Lower lobe of right lung (tissue), 2 donors: ENCODE results near the gene RPS21. TPM values are rescaled to one million over a fixed set of nuclear protein-coding genes. Genes with fewer than 3 reads are reported as not detected.

Experiments
- ATAC-seq, 2 donors: fragments of 200-7000 bp; cut with Tn5 transposase; one replicate each; pipeline ENCODE4 v1.9.1; 2020 to 2022; ENCODE audit warnings: mild to moderate bottlenecking in 2 of 2, moderate library complexity in 2 of 2
- DNase-seq: peaks from one replicate; pipeline ENCODE4 v3.0.0-alpha.2; 2020
- H3K27ac ChIP-seq: fragments of 200-600 bp; one replicate; pipeline ENCODE4 v1.8.0; 2022
- H3K27me3 ChIP-seq: fragments of 200-600 bp; one replicate; pipeline ENCODE4 v1.8.0; 2022; ENCODE audit warnings: low read depth
- H3K36me3 ChIP-seq: fragments of 200-600 bp; one replicate; pipeline ENCODE4 v1.8.0; 2022; ENCODE audit warnings: mild to moderate bottlenecking
- H3K4me1 ChIP-seq: fragments of 200-600 bp; one replicate; pipeline ENCODE4 v1.8.0; 2022
- H3K4me3 ChIP-seq: fragments of 200-600 bp; one replicate; pipeline ENCODE4 v1.8.0; 2022; ENCODE audit warnings: mild to moderate bottlenecking
- H3K9me3 ChIP-seq: fragments of 200-600 bp; one replicate; pipeline ENCODE4 v1.8.0; 2022
- intact Hi-C: fragments of 100-400 bp; cut with DNase I; formaldehyde crosslinking; loops from one replicate; pipeline ENCODE4 v1.11.0; 2022
- long read RNA-seq: library from polyadenylated mRNA; unstranded; transcript quantifications from one replicate; pipeline ENCODE4 v2.0.0, GENCODE V29; 2021
- total RNA-seq: library from RNA; stranded (reverse); fragmentation: NEBNext Ultra II Directional; extraction: Animal tissue kit (Norgen Biotek cat#: 25700); gene quantifications from one replicate; pipeline ENCODE4 v1.2.1, GENCODE V29; 2021
- TF ChIP-seq, protein P1 (sequence below): fragments of 200-600 bp; IDR thresholded peaks from one replicate; pipeline ENCODE4 v1.8.0; 2022; ENCODE audit warnings: antibody characterized with exemption, mild to moderate bottlenecking
- donor health status: DM: no; HTN: yes; CAD: no; lungs with severe emphysema.

RPS21 gene
- total RNA-seq: 1,104 TPM
- long read RNA-seq, transcript RPS21-201 (6 exons, 344 nt): major isoform, 69 of 84 reads
- long read RNA-seq, partial matches to known transcripts: 11 of 84 reads
- long read RNA-seq, other reads (novel, unspliced or antisense): 0 of 84 reads

DNA sequence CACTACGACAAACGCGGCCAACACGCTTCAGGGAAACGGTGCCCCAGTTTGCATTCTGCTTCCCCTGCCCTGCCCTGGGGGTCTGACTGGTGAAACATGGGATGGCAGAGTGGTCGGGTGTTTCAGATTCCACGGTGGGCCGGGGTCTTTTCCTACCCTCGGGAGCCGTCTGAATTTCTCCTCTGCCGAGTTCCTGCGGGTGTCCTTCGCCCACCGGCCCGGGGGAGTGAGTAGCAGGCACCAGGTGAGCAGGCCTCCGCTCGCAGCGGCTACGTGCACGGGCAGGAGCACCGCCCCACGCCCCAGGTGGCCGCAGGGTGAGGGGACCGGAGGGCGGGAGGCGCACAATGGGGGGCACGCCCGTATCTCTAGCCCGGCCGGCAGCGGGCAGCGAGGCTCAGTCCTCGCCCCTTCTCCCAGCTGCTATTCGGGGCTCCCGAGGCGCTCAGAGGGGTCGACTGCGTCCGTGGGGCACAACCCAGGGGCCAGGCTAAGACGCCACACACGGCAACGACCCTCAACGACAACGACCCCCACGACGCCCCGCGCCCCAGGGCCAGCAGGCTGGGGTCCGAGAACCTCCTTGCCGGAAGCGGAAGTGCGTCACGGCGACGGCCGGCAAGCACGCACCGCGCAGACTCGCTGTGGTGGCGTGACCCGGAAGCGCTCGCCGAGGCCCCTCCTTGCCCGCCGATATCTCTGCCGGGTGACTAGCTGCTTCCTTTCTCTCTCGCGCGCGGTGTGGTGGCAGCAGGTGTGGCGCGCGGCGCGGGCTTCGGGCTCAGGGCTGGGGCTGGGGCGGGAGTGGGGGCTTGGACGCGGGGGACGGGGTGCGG is at the start of gene RPS21:
Gene RPS21, plus strand, starts transcription at position 721 of the 836 bp plus-strand sequence. CDS start 236 bp downstream, outside the sequence.
- H3K36me3 ChIP-seq: peaks cover 37% of the 10 kb centered on the region
- ATAC-seq (peak; percentile 95 to 97), DNase-seq (peak; percentile 95)
- peaks cover 32% of the 10 kb centered on the region for H3K4me1 ChIP-seq
- H3K9me3 ChIP-seq: no peaks in the 10 kb centered on the region
- peak within 1 kb of the TSS; percentile 95 for H3K4me3 ChIP-seq
- intact Hi-C loops: loop anchor here (10.0 kb wide), 1 partner anchor 82 kb away; the partner anchor contains the start of gene ADRM1
- H3K27me3 ChIP-seq: no peaks in the 10 kb centered on the region
- H3K27ac ChIP-seq: peak within 1 kb of the TSS; percentile 97
- TF ChIP-seq, protein P1, sequence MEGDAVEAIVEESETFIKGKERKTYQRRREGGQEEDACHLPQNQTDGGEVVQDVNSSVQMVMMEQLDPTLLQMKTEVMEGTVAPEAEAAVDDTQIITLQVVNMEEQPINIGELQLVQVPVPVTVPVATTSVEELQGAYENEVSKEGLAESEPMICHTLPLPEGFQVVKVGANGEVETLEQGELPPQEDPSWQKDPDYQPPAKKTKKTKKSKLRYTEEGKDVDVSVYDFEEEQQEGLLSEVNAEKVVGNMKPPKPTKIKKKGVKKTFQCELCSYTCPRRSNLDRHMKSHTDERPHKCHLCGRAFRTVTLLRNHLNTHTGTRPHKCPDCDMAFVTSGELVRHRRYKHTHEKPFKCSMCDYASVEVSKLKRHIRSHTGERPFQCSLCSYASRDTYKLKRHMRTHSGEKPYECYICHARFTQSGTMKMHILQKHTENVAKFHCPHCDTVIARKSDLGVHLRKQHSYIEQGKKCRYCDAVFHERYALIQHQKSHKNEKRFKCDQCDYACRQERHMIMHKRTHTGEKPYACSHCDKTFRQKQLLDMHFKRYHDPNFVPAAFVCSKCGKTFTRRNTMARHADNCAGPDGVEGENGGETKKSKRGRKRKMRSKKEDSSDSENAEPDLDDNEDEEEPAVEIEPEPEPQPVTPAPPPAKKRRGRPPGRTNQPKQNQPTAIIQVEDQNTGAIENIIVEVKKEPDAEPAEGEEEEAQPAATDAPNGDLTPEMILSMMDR: no peak

DNA sequence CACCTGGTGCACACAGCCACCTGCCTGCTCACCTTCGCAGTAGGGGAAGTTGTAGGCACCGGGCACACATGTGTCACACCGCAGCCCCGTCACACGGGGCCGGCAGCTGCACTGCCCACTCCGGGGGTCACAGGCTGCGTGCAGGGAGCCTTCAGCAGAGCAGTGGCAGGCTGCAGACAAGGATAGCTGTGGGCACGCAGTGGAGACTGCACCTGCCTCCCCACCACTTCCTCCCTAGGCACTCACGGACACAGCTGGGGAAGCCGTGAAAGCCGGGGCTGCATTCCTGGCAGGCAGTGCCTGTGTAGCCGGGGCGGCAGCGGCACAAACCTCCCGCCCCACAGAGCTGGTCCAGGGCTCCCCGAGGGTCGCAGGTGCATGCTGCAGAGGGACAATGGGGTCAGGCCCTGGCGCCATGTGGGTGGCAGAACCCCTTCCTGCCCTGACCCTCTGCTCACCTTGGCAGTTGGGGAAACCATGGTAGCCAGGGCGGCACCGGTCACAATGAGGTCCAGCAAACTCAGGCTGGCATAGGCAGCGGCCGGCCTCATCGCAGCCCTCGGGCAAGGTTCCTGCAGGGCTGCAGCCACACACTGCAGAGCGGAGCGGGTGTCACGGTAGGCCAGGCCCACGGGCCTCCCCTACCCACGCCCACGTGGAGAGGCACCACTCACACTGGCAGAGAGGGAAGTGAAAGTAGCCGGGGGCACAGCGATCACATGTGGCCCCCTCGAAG is 49.2 kb upstream of the RPS21 start:
- H3K27ac ChIP-seq: no peak overlapping the region
- DNase-seq (no peak), ATAC-seq (peak in 1 of 2 donors; percentile 36)
- no peaks in the 10 kb centered on the region for H3K9me3 ChIP-seq
- no peaks in the 10 kb centered on the region for H3K27me3 ChIP-seq
- peaks cover 74% of the 10 kb centered on the region for H3K36me3 ChIP-seq
- H3K4me1 ChIP-seq: no peaks in the 10 kb centered on the region
- TF ChIP-seq, protein P1: no peak
- no peak overlapping the region for H3K4me3 ChIP-seq
- intact Hi-C loops: no loop called here

DNA sequence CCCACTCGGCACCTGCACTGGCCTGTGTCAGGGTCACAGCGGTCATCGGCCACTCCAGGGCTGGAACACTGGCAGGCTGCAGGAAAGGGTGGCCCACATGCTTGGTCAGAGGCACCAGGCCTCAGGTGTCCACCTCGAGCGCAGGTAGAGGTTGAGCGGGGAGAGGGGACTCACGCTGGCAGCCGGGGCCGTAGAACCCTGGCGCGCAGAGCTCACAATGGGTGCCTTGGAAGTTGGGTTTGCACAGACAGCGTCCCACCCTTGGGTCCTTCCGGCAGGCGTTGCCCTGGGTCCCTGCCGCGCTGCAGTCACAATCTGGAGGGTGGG is 48.6 kb upstream of the RPS21 start:
- Histone ChIP-seq H3K36me3 (peaks cover 74% of the 10 kb centered on the region), H3K27me3 (no peaks in the 10 kb centered on the region), H3K4me3 (no peak overlapping the region), H3K4me1 (no peaks in the 10 kb centered on the region), H3K9me3 (no peaks in the 10 kb centered on the region), H3K27ac (no peak overlapping the region)
- ATAC-seq: no peak
- TF ChIP-seq, protein P1: no peak
- intact Hi-C loops: no loop called here
- no peak for DNase-seq

DNA sequence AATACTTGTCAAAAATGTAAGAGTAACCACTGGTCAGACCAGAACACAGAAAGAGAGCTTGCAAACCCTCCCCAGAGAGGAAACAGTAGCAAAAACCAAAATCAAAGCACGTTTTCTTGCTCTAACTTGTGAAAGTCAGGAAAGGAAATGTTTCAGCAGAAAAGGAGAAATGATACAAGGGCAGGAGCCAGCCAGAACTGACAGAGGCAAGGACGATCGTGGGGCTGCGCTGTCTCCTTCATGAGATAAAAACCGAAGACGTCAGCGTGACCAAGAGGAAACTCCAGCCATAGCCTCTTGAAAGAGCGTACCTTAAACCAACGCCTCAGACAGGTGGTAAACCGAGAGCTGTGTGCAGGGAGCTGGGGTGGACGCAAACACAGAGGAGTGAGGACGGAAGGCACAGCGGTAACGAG is 47.2 kb upstream of the RPS21 start:
- Histone ChIP-seq H3K36me3 (peaks cover 74% of the 10 kb centered on the region), H3K4me3 (no peak overlapping the region), H3K4me1 (no peaks in the 10 kb centered on the region), H3K27me3 (no peaks in the 10 kb centered on the region), H3K27ac (no peak overlapping the region), H3K9me3 (no peaks in the 10 kb centered on the region)
- ATAC-seq (peak in 1 of 2 donors; percentile 5), DNase-seq (no peak)
- TF ChIP-seq, protein P1: no peak
- intact Hi-C loops: no loop called here

DNA sequence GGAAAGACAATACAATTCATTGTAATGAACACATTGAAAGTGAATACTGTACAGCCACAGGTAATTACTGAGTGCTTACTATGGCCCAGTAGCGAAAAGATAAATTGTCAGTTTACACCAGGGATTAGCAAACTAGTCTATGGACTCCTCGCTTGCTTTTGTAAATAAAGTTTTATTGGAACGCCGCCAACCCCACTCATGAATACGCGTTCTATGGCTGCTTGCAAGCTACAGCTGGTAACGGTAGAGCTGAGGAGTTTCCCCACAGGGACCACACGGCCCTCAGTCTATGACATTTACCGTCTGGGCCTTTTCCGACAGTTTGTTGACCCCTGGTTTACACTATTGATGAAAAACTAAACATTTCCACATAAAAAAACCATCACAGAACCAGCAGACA is 44.0 kb upstream of the RPS21 start:
- DNase-seq: no peak
- Histone ChIP-seq H3K27ac (no peak overlapping the region), H3K4me3 (no peak overlapping the region), H3K27me3 (no peaks in the 10 kb centered on the region), H3K9me3 (no peaks in the 10 kb centered on the region), H3K4me1 (no peaks in the 10 kb centered on the region), H3K36me3 (peaks cover 77% of the 10 kb centered on the region)
- ATAC-seq: no peak
- intact Hi-C loops: no loop called here
- TF ChIP-seq, protein P1: no peak
